Left ventricle myocardium inferior (tissue), 1 donor: Measurements from ENCODE around the gene ISG15. TPM values are rescaled to one million over a fixed set of nuclear protein-coding genes. Genes with fewer than 3 reads are reported as not detected.

Experiments used
- DNase-seq: peaks from one replicate; pipeline ENCODE4 v3.0.0-alpha.2; 2020
- H3K27ac ChIP-seq: fragments of 200-600 bp; replicated peaks from 2 replicates; pipeline ENCODE4 v1.8.0; 2021
- H3K27me3 ChIP-seq: fragments of 200-600 bp; 2 replicates; pipeline ENCODE4 v1.8.0; 2021; ENCODE audit warnings: low read depth
- H3K36me3 ChIP-seq: fragments of 200-600 bp; 2 replicates; pipeline ENCODE4 v1.8.0; 2021
- H3K4me1 ChIP-seq: fragments of 200-600 bp; 2 replicates; pipeline ENCODE4 v1.8.0; 2021
- H3K4me3 ChIP-seq: fragments of 200-600 bp; 2 replicates; pipeline ENCODE4 v1.8.0; 2021; ENCODE audit warnings: mild to moderate bottlenecking, moderate library complexity
- H3K9me3 ChIP-seq: fragments of 200-600 bp; replicated peaks from 2 replicates; pipeline ENCODE4 v1.8.0; 2021
- intact Hi-C: fragments of 100-400 bp; cut with micrococcal nuclease; formaldehyde crosslinking; loops from one replicate; pipeline ENCODE4 v1.11.0; 2022
- total RNA-seq: library from RNA; stranded (reverse); fragmentation: NEBNext Ultra II Directional; extraction: Animal tissue kit (Norgen Biotek cat#: 25700); gene quantifications from one replicate; pipeline ENCODE4 v1.2.1, GENCODE V29; 2021
- TF ChIP-seq, protein P1 (sequence below): fragments of 200-600 bp; IDR thresholded peaks from 2 replicates; pipeline ENCODE4 v1.8.0; 2021; ENCODE audit warnings: antibody characterized with exemption, mild to moderate bottlenecking, borderline replicate concordance
- donor health status: DM: no; HTN: yes; CAD: no; lungs with severe emphysema.

Gene ISG15
- total RNA-seq, 1 donor from 2014 or later, result 14.5 TPM

DNA sequence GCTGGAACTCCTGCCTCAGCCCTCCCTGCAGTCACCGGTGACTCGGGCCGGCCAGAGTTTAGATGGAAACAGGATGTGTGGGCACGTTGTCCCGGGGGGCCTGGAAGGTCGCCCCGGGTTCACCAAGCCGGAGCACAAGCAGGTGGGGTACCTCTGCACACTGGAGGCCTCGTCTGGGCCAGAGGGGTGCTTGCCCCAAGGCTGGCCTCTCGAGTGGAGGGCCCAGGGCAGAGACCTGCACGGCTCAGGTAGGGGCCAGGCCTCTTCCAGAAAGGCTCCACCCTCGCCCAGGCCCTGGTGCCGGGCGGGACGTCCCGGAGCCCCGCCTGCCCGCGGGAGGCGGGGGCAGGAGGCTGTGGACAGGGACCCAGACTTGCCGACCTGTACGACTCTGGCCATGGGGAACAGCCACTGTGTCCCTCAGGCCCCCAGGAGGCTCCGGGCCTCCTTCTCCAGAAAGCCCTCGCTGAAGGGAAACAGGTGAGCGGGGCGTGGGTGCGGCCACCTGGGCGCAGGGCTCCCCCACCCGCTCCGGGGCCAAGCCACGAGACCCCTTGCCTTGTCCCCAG lies 47.1 kb upstream of the ISG15 start, which contains the start of gene PLEKHN1:
TSS of gene PLEKHN1 (plus strand) at position 348 of the 569 bp plus-strand sequence. CDS start at position 398, 50 bp downstream.
- Histone ChIP-seq H3K27ac (no peak within 1 kb of the TSS), H3K9me3 (no peaks in the 10 kb centered on the region), H3K4me3 (peak within 1 kb of the TSS; percentile 76), H3K4me1 (peaks cover 24% of the 10 kb centered on the region), H3K27me3 (peaks cover 40% of the 10 kb centered on the region), H3K36me3 (peaks cover 7% of the 10 kb centered on the region)
- intact Hi-C loops, result no loop called here
- TF ChIP-seq, protein P1, sequence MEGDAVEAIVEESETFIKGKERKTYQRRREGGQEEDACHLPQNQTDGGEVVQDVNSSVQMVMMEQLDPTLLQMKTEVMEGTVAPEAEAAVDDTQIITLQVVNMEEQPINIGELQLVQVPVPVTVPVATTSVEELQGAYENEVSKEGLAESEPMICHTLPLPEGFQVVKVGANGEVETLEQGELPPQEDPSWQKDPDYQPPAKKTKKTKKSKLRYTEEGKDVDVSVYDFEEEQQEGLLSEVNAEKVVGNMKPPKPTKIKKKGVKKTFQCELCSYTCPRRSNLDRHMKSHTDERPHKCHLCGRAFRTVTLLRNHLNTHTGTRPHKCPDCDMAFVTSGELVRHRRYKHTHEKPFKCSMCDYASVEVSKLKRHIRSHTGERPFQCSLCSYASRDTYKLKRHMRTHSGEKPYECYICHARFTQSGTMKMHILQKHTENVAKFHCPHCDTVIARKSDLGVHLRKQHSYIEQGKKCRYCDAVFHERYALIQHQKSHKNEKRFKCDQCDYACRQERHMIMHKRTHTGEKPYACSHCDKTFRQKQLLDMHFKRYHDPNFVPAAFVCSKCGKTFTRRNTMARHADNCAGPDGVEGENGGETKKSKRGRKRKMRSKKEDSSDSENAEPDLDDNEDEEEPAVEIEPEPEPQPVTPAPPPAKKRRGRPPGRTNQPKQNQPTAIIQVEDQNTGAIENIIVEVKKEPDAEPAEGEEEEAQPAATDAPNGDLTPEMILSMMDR, result no peak
- no peak for DNase-seq

DNA sequence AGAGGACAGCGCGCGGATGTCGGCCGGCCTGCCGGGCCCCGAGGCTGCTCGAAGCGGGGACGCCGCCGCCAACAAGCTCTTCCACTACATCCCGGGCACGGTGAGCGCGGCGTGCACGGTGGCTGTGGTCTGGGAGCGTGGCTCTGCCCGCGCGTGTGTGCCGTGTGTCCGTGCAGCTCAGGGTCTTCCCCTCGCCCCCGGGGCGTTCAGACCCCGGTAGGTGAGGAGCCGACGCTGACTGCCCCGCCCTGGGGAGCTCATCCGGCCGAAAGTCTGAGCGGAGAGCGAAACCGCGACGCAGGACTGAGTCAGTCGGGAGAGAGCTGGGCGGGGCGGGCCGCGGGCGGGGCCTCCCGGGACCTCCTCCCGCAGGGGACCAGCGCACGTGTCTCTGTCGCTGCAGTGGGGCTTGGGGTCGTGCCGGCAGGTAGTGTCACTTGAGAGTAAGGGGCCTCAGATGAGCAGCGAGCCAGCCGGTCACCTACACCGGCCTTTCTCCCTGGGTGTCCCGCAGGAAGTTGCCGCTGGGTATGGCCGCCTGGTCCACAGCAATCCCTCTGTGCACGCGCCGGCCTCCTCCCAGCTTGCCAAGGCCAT lies 46.5 kb upstream of the ISG15 start:
- TF ChIP-seq, protein P1, result no peak
- Histone ChIP-seq H3K36me3 (peaks cover 7% of the 10 kb centered on the region), H3K4me3 (peak overlapping the region; percentile 76), H3K27me3 (peaks cover 45% of the 10 kb centered on the region), H3K9me3 (no peaks in the 10 kb centered on the region), H3K4me1 (peaks cover 18% of the 10 kb centered on the region), H3K27ac (no peak overlapping the region)
- no peak for DNase-seq
- intact Hi-C loops, result no loop called here

DNA sequence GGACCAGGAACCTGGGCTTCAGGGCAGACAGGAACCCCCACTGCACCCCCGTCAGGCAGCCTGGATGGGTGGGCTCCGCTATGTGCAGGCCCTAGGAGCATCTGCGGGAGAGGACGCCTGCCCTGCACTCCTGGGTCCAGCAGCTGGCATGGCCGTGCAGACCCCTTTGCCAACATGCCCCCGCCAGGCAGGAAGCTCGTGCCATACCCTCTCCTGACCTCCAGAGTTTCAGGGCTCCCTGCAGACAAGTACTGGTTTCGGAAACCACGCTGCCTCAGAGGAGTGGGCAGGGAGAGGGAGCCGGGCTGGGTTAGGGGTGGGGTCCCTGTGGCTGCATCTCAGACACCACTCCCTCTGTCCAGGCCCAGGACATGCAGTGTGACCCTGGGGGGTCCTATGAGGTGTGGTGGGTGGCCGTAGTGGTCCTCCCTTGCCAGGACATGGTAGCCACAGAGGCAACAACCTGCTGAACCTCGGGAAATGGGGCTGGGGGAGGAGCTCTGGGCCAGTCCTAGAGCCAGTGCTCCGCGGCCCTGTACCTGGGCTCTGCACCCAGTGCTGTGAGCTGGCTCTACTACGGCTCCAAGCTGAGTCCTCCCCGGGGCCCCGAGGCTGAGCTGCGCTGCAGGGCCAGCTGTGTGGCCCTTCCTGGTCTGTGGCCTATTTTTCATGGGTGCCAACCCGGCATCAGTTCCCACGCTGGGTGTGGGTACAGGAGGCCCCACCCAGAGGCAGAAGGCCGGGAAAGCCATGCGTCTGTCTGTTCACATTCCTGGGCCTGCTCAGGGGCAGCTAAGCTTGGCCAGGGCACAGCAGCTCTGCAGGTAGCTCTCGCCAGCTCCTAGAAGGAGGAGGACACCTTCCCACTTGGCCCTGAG lies 45.6 kb upstream of the ISG15 start:
- H3K27ac ChIP-seq, result no peak overlapping the region
- peak overlapping the region; percentile 76 for H3K4me3 ChIP-seq
- no peaks in the 10 kb centered on the region for H3K9me3 ChIP-seq
- peaks cover 18% of the 10 kb centered on the region for H3K4me1 ChIP-seq
- intact Hi-C loops, result no loop called here
- peaks cover 54% of the 10 kb centered on the region for H3K27me3 ChIP-seq
- DNase-seq, result peak; percentile 13
- TF ChIP-seq, protein P1, result no peak
- H3K36me3 ChIP-seq, result peaks cover 2% of the 10 kb centered on the region

DNA sequence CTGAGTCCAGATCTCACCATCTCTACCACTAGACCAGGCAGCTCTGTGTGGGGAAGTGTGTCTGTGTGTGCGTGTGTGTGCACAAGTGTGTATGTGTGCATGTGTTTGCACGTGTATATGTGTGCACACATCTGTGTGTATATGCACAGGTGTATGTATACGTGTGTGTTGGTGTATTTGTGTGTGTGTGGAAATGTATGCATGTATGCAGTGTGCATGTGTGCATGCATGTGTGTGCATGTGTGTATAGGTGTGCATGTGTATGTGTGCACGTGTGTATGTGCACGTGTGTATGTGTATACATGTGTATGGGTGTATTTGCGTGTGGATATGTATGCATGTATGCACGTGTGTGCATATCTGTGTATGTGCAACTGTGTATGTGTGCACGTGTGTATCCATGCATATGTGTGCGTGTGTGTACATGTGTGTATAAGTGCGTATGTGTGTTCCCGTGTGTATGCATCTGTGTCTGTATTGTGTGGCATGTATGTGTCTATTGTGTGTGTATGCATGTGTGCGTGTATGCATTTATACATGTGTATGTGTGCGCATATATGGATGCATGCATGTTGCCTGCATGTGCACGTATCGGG lies 43.9 kb upstream of the ISG15 start:
- Histone ChIP-seq H3K36me3 (no peaks in the 10 kb centered on the region), H3K9me3 (no peaks in the 10 kb centered on the region), H3K27ac (no peak overlapping the region), H3K4me1 (peaks cover 18% of the 10 kb centered on the region), H3K27me3 (peaks cover 71% of the 10 kb centered on the region), H3K4me3 (no peak overlapping the region)
- DNase-seq, result no peak
- intact Hi-C loops, result no loop called here
- TF ChIP-seq, protein P1, result no peak

DNA sequence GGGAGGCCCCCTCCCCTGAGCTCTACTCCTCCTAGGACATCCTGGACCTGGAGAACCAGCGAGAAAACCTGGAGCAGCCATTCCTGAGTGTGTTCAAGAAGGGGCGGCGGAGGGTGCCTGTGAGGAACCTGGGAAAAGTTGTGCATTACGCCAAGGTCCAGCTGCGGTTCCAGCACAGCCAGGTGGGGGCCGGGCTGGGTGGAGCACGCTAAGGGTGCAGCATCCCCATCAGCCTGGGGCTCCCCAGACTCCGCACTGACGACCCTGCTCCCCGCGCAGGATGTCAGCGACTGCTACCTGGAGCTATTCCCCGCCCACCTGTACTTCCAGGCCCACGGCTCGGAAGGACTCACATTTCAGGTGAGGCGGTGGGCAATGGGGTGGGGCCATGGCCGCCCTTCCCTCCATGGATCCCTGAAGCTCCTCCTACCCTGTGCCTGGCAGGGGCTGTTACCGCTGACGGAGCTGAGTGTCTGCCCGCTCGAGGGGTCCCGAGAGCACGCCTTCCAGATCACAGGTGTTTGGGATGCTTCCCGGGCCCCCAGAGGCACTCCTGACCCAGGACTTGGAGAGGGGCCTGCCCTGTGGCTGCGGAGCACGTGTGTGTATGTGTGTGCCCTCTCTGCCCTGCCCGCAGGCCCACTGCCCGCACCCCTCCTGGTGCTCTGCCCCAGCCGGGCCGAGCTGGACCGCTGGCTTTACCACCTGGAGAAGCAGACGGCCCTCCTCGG lies 42.9 kb upstream of the ISG15 start:
- Histone ChIP-seq H3K9me3 (no peaks in the 10 kb centered on the region), H3K4me1 (peaks cover 18% of the 10 kb centered on the region), H3K36me3 (no peaks in the 10 kb centered on the region), H3K27me3 (peaks cover 81% of the 10 kb centered on the region), H3K27ac (no peak overlapping the region), H3K4me3 (no peak overlapping the region)
- intact Hi-C loops, result no loop called here
- DNase-seq, result no peak
- TF ChIP-seq, protein P1, result no peak
